ENCODE results near the gene HMCN1.

Gene HMCN1

DNA sequence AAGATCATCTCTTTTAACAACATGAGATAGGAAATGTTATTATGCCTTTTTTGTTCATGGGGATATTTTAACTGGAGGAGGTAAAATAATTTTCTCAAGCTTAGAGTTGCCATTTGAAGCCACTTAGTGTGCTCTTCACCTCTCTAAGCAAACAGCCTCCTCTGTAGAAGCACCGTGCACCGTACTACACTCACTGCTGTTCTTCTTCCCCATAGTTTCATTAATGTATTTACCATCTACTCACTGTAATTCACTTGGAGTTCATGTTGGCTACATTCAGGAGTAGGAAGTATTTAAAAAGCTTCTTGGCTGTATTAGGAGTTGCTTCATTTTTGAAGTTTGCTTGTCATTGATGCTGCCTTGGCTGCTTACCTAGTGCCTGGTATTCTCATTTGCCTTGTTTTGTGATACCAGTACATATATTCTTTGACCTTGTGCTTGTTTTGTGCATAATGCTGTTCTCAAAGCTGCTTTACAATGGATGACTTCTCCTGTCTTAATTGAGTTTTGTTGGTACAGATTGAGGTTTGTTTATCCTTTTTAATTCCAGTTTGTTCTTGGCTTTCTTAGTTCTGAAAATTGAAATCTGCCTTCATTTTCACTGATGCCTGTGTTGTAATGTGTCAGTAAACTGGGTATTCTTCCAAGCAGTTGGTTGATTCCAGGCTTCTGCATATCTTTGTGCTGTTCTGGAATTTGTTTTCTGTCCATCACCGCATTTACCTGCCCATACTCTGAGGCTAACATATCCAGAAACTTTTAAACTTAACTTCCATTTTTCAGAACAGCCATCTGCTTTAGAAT is 240.4 kb downstream of the HMCN1 start:
- Histone ChIP-seq H3K4me2 (peak overlapping the region; percentile 43), H3K27me3 (ENCODE audit: insufficient read depth, low read depth) (no peaks in the 10 kb centered on the region), H2AFZ (ENCODE audit: low read depth) (no peak overlapping the region), H3K79me2 (ENCODE audit: insufficient read depth, low read depth) (no peaks in the 10 kb centered on the region), H3K4me1 (ENCODE audit: low read depth, poor library complexity, severe bottlenecking) (peaks cover 42% of the 10 kb centered on the region), H4K20me1 (ENCODE audit: insufficient read depth) (no peaks in the 10 kb centered on the region), H3K9ac (no peak overlapping the region), H3K27ac (no peak overlapping the region), H3K36me3 (ENCODE audit: insufficient read depth) (no peaks in the 10 kb centered on the region), H3K4me3 (IDR thresholded peaks at IDR 0.05; ENCODE audit: insufficient read depth, low read depth, low read length) (no peak overlapping the region)
- TF ChIP-seq, protein P1, sequence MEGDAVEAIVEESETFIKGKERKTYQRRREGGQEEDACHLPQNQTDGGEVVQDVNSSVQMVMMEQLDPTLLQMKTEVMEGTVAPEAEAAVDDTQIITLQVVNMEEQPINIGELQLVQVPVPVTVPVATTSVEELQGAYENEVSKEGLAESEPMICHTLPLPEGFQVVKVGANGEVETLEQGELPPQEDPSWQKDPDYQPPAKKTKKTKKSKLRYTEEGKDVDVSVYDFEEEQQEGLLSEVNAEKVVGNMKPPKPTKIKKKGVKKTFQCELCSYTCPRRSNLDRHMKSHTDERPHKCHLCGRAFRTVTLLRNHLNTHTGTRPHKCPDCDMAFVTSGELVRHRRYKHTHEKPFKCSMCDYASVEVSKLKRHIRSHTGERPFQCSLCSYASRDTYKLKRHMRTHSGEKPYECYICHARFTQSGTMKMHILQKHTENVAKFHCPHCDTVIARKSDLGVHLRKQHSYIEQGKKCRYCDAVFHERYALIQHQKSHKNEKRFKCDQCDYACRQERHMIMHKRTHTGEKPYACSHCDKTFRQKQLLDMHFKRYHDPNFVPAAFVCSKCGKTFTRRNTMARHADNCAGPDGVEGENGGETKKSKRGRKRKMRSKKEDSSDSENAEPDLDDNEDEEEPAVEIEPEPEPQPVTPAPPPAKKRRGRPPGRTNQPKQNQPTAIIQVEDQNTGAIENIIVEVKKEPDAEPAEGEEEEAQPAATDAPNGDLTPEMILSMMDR (conservative IDR thresholded peaks at IDR 0.05; ENCODE audit: low read depth, low read length), result no peak

GRCh38 chr1:185980891-185981290 is 246.7 kb downstream of the HMCN1 start:
- H3K79me2 ChIP-seq (ENCODE audit: insufficient read depth, low read depth), result no peaks in the 10 kb centered on the region
- no peak overlapping the region for H3K27ac ChIP-seq
- H3K4me2 ChIP-seq, result no peak overlapping the region
- H3K36me3 ChIP-seq (ENCODE audit: insufficient read depth), result no peaks in the 10 kb centered on the region
- no peak overlapping the region for H2AFZ ChIP-seq (ENCODE audit: low read depth)
- no peaks in the 10 kb centered on the region for H3K4me1 ChIP-seq (ENCODE audit: low read depth, poor library complexity, severe bottlenecking)
- no peaks in the 10 kb centered on the region for H3K27me3 ChIP-seq (ENCODE audit: insufficient read depth, low read depth)
- no peak overlapping the region for H3K9ac ChIP-seq
- H3K4me3 ChIP-seq (IDR thresholded peaks at IDR 0.05; ENCODE audit: insufficient read depth, low read depth, low read length), result no peak overlapping the region
- TF ChIP-seq, protein P1 (conservative IDR thresholded peaks at IDR 0.05; ENCODE audit: low read depth, low read length), result no peak
- H4K20me1 ChIP-seq (ENCODE audit: insufficient read depth), result no peaks in the 10 kb centered on the region

DNA sequence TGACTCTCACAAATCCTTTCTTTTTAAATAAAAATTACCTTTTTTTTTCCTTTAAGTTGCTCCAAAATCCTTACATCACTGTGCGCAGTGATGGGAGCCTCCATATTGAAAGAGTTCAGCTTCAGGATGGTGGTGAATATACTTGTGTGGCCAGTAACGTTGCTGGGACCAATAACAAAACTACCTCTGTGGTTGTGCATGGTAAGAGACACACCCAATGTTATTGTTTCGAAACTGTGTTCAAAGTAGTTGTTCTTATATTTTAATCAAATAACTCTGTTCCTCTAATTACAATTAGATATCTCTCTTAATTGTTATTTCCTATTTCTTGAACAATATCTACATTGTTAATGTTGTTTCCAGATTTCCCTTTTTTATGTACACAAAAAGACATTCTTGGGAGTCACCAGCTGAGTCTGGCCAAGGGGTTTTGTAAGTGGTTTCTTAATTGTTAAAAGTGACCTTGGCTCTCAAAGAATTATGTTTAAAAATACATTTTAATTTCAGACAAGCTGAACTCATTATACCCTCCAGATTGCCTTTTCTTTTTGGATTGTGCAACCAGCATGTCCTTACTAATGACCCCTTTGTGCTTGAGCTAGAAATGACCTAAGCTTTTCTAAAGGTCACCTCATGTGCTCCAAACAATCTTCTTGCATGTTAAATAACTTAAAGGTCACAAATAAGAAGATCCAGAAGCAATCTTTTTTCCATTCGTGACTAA is 250.1 kb downstream of the HMCN1 start:
- Histone ChIP-seq H3K9ac (no peak overlapping the region), H4K20me1 (ENCODE audit: insufficient read depth) (no peaks in the 10 kb centered on the region), H3K4me2 (no peak overlapping the region), H3K79me2 (ENCODE audit: insufficient read depth, low read depth) (no peaks in the 10 kb centered on the region), H3K4me1 (ENCODE audit: low read depth, poor library complexity, severe bottlenecking) (no peaks in the 10 kb centered on the region), H3K4me3 (IDR thresholded peaks at IDR 0.05; ENCODE audit: insufficient read depth, low read depth, low read length) (no peak overlapping the region), H3K27me3 (ENCODE audit: insufficient read depth, low read depth) (no peaks in the 10 kb centered on the region), H3K36me3 (ENCODE audit: insufficient read depth) (no peaks in the 10 kb centered on the region), H2AFZ (ENCODE audit: low read depth) (no peak overlapping the region), H3K27ac (no peak overlapping the region)
- TF ChIP-seq, protein P1 (conservative IDR thresholded peaks at IDR 0.05; ENCODE audit: low read depth, low read length), result no peak

DNA sequence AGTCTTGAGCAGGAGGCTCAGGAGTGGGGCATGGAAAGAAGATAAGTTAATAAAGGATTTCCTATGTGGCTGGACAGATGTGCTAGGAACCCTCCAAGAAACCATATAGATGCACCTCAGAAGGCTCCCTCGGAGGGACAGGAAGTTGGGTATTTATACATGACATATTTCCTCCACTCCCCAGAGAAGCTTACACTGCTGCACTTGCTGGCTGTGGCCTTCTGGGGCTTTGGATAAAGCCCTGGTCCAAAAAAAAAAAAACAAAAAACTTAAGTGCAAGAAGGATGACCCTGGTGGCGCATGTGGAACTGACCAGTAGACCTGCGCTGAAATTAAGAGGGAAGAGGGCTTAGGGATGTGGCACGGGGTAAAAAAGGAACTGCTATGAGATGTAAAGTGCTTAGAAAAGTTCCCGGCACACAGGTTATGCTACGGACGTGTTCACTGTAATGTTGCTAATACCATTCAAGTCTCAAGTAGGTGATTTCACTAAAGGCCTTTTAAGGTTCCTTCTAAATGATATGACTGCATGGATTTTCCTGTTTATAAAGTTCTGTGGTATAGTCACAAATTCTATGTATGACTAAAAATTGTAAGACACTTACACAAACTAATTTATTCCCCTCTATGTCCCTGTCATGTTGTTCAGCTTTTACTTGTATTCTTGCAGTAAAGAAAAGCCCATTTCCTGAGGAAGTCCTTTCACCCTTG is 253.6 kb downstream of the HMCN1 start:
- Histone ChIP-seq H2AFZ (ENCODE audit: low read depth) (no peak overlapping the region), H3K9ac (no peak overlapping the region), H3K79me2 (ENCODE audit: insufficient read depth, low read depth) (no peaks in the 10 kb centered on the region), H3K4me3 (IDR thresholded peaks at IDR 0.05; ENCODE audit: insufficient read depth, low read depth, low read length) (no peak overlapping the region), H3K27me3 (ENCODE audit: insufficient read depth, low read depth) (no peaks in the 10 kb centered on the region), H3K27ac (no peak overlapping the region), H3K36me3 (ENCODE audit: insufficient read depth) (no peaks in the 10 kb centered on the region), H4K20me1 (ENCODE audit: insufficient read depth) (no peaks in the 10 kb centered on the region), H3K4me1 (ENCODE audit: low read depth, poor library complexity, severe bottlenecking) (no peaks in the 10 kb centered on the region), H3K4me2 (no peak overlapping the region)
- TF ChIP-seq, protein P1 (conservative IDR thresholded peaks at IDR 0.05; ENCODE audit: low read depth, low read length), result no peak

Measured in KMS-11 (cell line).